ENCODE measurements around the gene SLC22A7.

SLC22A7 gene

DNA sequence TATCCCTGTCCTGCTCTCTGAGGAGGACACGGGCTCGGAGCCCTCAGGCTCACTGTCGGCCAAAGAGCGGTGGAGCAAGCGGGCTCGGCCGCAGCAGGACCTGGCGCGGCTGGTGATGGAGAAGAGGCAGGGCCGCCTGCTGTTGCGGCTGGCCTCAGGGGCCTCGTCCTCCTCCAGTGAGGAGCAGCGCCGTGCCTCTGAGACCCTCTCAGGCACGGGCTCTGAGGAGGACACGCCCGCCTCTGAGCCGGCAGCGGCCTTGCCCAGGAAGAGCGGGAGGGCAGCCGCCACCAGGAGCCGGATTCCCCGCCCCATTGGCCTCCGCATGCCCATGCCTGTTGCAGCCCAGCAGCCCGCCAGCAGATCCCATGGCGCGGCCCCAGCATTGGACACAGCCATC lies 14.2 kb upstream of the SLC22A7 start:
- DNase-seq = no peak

GRCh38 chr6:43284991-43285781 lies 12.9 kb upstream of the SLC22A7 start:
- no peak for DNase-seq

GRCh38 chr6:43285832-43286231 lies 12.2 kb upstream of the SLC22A7 start:
- no peak for DNase-seq

DNA sequence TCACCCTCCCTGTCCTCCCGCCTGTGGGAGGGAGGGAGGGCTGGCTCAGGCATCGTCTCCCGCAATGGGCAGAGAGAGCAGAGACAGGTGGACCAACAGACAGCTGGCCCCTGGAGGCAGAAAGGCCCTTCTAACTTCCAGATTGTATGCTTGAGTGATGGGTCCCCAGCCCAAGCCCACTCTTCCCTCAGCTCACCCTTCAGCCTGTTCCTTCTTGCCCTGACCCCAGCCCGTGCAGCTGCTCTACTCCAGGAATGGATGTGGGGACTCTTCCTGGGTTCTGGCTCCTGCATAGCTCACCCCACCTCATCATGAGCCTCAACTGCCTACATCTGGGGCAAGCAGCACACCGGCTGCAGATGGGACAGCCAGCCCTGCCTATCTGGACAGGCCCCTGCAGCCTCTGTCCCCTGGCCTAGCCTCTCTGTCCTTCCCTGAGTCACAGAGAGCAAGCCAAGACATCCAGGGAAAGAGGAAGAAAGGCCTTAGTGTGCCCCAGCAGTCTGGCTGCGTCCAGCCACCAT lies 11.5 kb upstream of the SLC22A7 start:
- no peak for DNase-seq

DNA sequence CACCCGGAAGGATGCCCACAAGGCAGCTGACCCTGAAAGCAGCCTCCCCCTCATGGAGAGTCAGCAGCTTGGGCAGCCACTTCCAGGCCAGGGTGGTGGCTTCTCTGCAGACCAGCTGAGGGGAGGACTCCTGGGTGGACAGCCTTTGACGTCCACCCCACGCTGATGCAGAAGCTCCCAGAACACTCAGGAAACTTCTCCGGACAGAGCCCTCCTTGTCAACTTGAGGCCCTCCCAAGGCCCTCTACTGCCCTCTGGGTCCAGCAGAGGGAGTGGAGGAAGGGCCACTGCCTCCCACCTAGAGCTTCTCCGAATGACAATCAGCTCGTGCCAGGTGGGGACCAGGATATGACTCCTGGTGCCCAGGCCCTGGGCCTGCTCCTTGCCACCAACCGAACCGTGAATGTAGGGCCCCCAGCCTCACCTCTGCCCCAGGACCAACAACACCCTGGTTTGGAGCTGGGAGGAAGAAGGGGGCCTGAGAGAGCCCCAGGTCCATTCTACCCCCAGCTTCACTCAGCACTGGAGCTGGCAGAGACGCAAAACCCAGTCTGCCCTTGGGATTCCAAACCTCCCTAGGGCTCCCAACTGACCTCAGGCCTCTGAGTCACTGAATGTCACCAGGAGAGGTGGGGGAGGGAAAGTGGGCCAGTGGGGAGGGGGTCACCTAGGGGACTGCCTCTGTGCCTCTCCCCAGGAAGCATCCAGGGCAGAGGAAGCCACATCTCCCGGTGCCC lies 10.9 kb upstream of the SLC22A7 start:
- no peak for DNase-seq

DNA sequence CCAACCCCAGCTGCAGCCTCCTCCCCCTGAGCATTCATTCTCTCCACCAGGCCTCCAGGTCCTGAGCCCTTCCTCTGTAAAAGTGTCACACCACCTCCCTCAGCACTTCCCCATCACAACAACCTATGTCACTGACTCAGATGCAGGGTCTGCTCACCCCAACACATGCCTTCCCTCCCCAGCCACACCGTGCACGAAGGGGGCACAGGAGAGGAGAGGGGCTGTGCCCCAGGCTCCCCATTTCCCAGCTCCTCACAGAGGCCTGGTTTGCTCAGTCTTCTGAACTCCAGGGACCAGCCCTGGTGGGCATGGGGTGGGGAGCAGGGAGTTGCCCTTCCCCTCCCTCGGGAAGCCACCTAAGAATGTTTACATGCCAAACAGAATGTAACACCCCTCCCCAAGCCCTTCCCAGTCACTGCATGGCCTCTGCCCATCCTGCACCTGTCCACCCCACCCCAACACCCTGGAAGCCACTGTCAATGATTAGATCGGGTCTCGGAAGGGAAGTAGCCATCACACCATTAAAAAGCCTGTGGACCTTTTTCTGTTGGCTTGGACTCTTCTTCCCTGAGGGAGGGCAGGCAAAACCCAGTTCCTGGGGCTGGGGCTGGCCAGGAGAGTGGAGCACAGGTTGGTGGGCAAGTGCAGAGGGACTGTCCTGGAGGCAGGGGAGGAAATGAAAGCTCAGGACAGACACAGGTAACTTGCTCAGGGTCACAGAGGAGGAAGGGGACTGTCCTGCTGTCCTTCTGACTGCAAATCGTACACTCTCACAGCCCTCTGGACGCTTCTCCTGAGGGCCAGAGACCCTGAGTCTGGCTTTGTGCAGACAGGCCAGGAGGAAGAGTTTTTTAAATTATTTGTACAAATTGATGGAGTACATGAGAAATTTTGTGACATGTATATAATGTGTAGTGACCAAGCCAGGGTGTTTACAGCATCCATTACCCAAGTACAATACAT lies 10.1 kb upstream of the SLC22A7 start:
- DNase-seq = no peak

DNA sequence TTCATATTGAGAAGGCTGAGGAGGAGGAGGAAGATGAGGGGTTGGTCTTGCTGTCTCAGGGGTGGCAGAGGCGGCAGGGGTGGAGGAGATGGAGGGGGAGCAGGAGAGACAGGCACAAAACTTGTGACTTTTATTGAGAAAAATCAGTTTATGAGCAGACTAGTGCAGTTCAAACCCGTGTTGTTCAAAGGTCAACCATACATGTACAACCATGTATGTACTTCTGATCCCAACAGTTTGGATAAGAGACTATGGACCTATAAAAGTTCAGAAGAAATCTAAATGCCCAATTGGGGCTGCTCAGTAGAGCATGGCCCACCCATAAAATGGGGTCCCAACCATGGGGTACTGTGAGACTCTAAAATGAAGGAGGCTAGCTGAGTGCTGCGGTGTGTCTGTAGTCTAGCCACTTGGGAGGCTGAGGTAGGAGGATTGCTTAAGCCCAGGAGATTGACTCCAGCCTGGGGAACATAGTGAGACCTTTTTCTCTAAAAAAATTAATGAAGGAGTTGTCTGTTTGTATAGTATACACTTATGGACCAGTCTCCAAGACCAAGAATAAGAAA lies 7.6 kb upstream of the SLC22A7 start:
- no peak for DNase-seq

- DNase-seq = no peak
These were observed 7.1 kb upstream of the SLC22A7 start for GRCh38 chr6:43290905-43291355.

- DNase-seq = no peak
These were observed 6.4 kb upstream of the SLC22A7 start for GRCh38 chr6:43291708-43292107.

DNA sequence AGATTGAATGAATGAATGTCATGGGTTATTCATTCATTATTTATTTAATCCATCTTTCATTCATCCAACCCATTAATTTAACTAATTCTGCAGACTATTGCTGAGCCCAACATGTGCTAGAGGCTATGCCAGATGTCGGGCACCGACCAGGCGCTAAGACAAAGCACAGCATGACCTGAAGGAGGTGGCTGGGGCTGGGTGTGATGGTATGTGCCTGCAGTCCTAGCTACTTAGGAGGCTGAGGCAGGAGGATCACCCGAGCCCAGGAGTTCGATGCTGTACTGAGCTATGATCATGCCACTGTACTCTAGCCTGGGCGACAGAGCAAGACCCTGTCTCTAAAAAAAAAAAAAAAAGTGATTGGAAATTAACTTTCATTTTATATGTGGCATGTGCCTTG lies 5.7 kb upstream of the SLC22A7 start:
- no peak for DNase-seq

DNA sequence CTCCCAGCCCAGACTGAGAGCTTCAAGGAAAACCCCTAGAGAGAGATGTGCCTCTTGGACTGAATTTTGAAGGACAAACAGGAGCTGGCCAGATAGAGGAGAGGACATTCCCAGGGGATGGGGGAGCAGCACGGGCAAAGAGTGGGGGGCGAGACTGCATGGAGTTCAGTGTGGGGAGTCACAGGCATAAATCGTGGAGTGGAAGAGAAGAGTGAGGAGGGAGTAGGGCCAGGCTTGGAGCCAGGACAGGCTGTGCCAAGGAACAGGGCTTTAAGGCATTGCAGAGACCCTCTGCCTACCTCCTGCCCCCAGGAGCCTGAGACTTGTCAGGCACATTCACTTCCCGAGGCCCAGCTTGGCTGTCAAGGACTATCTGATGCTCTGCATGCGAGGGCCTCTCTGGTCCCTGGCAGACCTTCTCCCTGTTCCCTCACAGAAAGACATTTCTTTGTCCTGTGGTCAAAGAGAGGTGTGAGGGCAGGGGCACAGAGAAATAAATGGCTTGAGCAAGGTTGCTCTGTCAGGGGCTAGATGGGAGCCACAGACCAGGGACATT lies 5.2 kb upstream of the SLC22A7 start:
- no peak for DNase-seq

DNA sequence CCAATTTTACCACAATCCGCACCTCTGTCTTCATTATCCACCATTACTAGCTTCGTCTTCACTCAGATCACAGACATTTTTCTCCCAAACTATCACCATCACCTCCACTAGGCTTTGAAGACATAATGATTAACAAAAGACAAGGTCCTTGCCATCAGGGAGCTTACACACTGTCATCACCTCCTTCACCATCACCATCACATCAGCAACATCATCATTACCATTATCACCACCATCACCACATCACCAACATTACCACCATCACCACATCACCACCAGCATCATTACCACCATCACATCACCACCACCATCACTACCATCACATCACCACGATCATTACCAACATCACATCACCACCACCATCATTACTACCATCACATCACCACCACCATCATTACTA lies 4.4 kb upstream of the SLC22A7 start:
- no peak for DNase-seq

DNA sequence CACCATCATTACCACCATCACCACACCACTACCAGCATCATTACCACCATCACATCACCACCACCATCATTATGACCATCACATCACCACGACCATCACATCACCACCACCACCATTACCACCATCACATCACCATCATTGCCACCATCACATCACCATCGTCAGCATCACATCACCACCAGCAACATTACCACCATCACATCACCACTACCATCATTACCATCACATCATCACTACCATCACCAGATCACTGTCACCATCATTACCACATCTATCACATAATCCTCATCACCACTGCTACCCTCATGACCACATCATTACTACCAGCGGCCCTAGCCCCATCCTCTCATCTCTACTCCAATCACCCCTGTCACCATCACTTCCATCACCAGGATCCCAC lies 3.5 kb upstream of the SLC22A7 start:
- no peak for DNase-seq

- no peak for DNase-seq
These were observed 2.6 kb upstream of the SLC22A7 start for GRCh38 chr6:43295456-43295855.

DNA sequence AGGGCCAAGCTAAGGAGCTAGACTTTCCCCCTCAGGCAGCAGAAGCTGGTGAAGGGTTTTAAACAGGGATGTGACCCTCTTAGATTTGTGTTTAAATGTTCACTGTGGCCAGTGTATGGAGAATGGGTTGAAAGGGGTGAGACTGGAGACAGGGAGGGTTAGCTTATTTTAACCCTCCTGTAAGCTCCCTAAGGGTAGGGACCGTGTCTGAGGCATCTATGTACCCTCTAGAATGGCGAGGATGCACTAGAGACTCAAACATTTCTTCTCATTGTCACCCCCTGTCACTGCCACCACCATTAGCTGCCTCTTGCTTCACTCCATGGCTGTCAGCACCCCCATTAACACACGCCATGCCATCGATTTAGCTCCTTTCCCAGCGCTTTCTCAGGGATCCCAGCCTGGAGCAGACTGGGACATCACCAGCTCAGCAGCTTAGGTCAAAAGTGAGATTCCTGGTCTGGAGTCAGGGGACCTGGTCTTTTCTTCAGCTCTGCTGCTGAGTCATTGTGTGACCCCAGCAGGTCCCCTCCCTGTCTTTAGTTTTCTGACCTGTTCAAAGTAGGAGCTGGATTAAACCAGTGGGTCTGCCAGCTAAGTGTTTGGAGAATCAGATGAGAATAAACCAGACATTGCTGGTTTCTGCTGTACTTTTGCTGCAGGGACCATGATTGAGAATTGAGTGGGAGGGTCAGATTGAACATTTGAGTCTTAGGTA lies 1.1 kb upstream of the SLC22A7 start:
- DNase-seq = no peak

GRCh38 chr6:43298565-43299337 lies 691 bp downstream of the SLC22A7 start:
- DNase-seq = no peak

- DNase-seq = no peak
These were observed 1.6 kb downstream of the SLC22A7 start for GRCh38 chr6:43299338-43300293.

GRCh38 chr6:43301081-43301870 lies 3.2 kb downstream of the SLC22A7 start:
- no peak for DNase-seq

DNA sequence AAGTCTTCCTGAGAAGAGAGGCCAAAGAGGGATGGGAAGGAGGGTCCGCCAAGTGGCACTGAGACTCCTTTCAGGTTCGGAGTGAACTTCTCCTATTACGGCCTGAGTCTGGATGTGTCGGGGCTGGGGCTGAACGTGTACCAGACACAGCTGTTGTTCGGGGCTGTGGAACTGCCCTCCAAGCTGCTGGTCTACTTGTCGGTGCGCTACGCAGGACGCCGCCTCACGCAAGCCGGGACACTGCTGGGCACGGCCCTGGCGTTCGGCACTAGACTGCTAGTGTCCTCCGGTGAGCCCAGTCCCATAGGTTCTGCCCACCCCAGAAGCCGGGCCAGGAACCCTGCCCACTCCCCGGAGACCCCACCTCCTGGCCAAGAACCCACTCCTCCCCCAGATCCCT lies 4.1 kb downstream of the SLC22A7 start:
- no peak for DNase-seq
